HG02798 (cell line): ENCODE results near the gene HTR3C.
"Not testable (repeated sequence)": the region's sequence is repeated elsewhere in the genome, so short reads cannot be mapped to it uniquely, and the experiment has no call there.

Experiments used
- ATAC-seq: cut with Tn5 transposase; IDR thresholded peaks from one replicate; pipeline ENCODE4 v1.9.1; 2021; ENCODE audit warnings: mild to moderate bottlenecking; ENCODE audit not compliant: unreplicated experiment, poor library complexity

The HTR3C gene, protein sequence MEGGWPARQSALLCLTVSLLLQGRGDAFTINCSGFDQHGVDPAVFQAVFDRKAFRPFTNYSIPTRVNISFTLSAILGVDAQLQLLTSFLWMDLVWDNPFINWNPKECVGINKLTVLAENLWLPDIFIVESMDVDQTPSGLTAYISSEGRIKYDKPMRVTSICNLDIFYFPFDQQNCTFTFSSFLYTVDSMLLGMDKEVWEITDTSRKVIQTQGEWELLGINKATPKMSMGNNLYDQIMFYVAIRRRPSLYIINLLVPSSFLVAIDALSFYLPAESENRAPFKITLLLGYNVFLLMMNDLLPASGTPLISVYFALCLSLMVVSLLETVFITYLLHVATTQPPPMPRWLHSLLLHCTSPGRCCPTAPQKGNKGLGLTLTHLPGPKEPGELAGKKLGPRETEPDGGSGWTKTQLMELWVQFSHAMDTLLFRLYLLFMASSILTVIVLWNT

DNA sequence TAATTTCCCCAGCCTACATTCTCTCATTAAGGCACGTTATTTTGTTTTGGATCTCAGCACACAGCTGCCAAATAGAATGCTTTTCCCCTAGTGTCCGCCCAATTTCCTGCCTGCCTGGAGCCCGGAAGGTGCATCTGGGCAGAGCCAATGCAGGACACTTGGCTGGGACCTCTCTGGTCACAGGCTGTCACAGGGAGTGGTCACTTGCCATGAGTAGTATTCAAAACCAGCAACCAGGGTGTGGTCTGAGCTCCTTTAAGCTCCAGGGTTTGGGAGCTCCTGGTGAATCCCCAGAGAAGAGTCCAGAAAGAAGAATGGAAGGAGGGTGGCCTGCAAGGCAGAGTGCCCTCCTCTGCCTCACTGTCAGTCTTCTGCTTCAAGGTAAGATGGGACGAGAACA lies at the start of gene HTR3C:
TSS of gene HTR3C (plus strand) at position 281 of the 400 bp plus-strand sequence. CDS start at position 315, 34 bp downstream.
- ATAC-seq, result no peak

DNA sequence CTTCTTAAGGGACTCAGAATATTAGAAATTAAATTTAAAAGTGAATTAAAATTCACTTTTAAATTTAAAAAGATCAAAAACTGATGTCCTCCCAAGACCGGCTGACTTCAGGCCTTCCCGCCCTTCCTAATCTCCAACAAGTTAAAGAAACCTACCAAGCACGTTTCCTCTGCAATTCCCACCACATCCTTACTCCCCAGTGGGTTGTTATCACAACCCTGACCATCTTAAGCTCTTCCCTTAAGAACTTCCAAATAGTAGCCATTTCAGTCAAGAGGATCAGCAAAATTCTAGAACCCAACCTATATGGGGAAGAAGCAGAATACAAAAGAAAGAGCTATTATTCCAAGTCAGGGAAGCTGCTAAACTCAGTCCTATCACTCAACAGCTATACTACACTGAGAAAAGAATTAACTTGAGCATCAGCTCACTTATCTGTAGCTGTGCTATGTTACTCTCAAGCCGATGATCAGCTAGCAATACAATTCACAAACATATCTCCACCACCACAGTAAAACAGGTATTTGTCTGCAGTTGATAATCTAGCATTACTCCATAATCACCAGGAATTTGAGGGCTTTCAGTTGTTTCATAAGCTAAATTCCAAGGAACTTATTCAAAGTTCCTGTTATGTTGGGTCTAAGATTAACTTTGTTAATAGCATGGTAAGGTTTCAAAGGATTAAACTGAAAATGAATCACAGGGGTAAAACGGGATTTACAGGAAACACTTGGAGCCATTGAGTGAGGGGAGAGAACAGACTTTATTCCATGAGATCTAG lies 49.5 kb upstream of the HTR3C start:
- no peak for ATAC-seq

DNA sequence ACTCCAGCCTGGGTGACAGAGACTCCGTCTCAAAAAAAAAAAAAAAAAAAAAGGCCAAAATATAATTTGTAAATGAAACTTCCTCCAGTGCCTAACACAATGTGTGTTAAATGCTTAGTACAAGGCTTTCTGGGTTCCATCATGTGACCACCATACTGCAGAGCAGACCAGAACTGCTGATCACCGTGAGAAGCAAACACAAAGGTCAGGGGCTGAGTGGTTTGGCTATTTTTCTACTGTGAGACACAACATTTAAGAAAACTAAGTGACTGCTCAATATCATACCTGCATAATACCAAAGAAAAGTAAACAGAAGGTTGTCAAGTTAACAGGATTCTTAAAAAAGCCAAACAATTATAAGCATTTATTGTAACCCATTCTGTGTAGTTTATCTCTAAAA lies 48.4 kb upstream of the HTR3C start:
- no peak for ATAC-seq

DNA sequence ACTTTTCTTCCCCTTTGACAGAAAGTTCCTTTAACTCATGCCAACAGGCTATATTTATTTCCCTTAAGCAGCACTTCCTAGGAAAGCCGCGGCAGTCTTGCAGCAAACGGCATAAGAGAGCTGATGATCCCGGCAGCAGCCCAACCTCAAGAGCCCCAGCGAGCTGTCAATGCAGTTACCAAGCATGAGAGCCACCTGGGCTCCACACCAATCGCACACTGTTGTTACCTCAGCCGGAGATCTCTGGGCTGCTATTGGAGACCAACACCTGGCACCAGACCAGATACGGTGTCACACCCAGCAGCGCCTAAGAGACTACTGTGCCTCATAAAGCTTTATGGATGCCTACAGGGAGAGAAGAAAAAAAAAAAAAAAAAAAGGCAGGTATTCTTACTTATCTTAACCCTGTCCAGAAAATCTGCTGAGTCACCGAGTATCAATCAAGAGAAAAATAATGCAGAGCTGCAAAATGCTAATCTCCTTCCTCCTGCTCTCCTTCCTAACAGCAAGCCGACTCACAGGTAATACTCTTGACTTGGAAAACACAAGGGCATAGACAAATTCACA lies 46.8 kb upstream of the HTR3C start:
- ATAC-seq, result peak; percentile 78

DNA sequence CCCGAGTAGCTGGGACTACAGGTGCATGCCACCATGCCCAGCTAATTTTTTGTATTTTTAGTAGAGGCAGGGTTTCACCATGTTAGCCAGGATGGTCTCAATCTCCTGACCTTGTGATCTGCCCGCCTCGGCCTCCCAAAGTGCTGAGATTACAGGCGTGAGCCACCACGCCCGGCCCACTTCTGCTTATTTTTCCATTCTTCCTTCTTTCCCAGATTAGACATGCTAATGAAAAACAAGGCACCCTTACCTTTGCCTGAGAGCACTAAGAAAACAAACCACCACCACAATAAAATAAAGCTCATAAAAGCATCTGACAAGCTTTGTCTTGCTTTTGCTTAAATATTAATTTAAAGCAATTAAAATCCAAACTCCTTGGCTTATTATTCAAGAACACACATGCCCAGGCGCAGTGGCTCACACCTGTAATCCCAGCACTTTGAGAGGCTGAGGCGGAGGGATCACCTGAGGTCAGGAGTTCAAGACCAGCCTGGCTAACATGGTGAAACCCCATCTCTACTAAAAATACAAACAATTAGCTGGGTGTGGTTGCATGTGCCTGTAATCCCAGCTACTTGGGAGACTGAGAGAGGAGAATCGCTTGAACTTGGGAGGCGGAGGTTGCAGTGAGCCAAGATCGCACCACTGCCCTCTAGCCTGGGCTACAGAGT lies 45.6 kb upstream of the HTR3C start:
- not testable (repeated sequence) for ATAC-seq

DNA sequence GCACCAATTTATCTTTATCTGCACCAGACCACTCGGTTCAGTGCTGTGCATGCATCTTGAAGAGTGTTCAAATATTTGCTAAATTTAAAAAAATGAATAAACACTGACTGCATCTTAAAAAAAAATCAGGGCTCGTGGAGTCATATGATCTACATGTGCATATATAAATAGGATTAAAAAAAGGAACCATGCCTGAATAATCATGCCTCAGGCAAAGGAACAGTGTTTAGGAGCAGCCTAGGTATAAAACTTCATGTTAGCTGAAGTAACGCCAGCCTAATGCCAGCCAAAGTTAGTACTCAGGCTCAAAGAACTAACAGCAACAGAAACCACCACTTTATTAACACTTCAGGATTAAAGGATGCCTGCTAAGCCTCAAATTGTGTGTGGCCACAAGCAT lies 44.7 kb upstream of the HTR3C start:
- no peak for ATAC-seq

DNA sequence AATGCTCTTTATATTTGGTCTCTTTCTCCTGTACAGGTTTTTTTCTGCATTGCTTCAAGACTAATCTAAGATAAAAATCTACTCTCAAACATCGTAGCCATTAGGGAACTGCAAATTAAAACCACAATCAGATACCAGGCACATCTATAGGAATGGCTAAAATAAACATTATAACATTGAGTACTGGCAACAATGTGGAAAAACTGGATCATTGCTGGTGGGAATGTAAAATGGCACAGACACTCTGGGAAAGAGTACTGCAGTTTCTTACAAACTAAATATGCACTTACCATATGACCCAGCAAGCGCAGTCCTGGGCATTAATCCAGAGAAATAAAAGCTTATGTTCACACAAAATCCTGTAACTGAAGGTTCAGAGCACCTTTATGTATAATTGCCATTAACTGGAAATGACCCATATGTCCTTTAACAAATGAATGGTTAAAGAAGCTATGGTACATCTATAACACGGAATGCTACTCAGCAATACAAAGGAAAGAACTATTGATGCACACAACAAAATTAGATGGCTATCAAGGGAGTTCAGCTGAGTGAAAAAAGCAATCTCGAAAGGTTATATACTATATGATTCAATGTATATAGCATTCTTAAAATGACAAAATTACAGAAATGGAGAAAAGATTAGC lies 41.5 kb upstream of the HTR3C start:
- no peak for ATAC-seq

DNA sequence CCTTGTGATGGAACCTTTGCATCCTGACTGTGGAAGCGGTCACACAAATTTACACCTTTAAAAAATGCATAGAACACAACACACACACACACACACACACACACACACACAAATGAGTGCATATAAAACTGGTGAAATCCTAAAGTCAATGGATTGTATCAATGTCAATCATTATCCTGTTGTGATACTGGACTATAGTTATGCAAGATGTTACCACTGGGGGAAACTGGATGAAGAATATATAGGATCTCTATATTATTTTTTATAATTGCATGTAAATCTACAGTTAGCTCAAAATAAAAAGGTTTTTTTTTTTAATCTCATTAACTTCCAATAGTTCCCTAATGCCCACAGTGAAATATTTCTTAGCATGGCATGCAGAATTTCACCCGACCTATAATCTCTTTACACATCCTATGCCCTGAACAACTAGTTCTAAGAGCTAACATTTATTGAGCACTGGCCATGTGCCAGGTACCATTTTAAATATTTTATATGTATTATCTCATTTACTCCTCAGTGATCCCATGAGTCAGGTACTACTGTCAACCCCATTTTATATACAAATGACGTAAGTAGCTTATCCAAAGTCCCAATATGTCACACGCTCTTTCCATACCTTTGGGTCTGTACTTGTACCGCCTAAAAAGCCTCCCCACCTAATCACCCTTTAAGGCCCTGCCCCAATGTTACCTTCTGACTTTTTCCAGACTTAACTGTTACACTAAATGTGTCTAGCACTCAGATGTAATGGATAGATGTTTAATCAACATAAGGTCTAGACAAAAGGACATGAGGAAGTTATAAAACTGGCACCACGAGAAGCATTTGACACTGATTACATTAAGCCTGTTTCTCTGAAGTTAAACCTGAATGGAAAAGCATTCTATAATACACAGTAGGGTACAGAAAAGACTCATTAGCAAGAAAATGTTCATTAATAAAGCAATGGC lies 40.6 kb upstream of the HTR3C start:
- ATAC-seq, result no peak

DNA sequence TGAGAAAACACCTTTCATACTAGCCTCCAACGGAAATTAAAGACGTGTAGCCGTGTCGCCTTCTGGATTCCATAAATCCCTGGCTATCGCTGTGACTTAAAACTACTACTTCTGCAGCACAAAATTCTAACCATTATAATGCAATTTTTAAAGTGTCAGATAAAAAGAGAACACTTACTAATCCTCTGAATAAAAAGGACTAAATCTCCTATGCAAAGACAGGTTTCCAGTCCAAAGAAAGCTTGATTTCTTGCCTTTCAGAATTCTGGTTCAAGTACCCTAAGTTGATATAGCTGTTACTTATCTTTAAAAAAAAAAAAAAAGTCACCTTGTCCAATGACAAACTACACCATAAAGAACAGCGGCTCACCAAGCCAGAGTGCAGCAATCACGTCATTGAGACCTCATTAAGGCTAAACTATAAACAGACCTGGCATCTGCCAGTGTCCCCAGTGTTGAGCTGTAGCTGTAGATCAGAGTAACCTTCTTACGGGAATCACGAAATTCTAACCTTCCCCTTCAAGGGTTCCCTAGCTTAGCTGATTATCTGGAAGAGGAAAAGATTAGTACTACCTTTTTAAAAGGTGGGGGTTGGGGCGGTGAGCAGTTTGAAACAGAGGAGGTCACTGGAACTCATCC lies 37.3 kb upstream of the HTR3C start:
- no peak for ATAC-seq

DNA sequence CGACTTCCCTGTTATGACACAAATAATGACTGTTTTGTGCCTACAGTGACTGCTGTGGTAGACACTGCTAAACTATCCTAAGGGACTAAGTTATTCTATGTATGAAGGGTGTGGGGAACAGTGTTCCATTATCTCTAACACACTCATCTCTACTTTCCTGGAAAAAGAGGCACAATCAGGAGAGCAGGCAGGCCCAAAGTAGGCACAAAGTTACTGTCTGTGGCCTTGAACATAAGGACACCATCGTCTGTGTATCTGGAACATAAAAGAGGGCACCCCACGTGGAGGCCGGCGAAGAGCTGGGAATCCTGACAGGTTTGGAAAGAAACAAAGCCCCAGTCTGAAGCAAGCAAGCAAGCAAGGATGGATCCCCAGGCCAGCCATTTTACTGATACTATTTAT lies 36.7 kb upstream of the HTR3C start:
- ATAC-seq, result no peak

DNA sequence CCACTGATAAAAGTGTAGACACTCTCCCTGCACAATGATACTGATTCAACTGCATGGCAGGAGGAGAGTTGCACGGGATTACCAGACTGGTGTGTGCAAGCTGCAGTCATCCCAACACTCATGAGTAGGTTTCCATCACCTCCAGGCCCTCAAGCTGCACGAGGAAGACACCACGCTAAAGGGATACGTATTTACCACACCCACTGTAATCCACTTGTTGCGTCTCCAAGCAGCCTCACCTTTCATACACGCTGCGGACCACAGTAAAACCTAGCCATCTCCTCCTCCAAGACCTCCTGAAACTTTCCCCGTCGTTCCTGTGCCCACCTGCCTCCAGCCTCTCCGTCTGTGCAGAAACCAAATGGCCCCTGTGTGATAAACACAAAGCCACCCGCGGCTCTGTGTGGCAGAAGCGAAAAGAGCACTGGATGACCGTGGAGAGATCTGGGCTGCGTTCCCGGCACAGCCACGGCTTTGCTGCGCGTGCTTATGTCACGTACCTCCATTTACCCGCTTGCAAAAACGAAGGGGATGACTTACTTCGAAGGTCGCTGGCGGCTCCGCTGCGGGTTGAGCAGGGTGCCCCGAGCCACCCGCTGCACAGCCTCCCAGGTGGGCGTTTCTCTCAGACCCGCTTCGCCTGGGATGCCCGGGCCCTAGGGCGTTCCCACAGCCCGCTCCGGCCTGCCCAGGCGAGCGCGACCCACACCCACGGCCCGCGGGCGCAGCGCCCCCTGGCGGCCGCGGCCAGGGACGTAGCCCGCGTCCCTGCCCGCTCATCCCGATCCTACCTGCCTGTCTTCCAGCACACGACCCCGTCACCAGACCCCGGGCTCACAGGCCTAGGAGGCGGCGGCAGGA lies 35.8 kb upstream of the HTR3C start:
- peak; percentile 77 for ATAC-seq

DNA sequence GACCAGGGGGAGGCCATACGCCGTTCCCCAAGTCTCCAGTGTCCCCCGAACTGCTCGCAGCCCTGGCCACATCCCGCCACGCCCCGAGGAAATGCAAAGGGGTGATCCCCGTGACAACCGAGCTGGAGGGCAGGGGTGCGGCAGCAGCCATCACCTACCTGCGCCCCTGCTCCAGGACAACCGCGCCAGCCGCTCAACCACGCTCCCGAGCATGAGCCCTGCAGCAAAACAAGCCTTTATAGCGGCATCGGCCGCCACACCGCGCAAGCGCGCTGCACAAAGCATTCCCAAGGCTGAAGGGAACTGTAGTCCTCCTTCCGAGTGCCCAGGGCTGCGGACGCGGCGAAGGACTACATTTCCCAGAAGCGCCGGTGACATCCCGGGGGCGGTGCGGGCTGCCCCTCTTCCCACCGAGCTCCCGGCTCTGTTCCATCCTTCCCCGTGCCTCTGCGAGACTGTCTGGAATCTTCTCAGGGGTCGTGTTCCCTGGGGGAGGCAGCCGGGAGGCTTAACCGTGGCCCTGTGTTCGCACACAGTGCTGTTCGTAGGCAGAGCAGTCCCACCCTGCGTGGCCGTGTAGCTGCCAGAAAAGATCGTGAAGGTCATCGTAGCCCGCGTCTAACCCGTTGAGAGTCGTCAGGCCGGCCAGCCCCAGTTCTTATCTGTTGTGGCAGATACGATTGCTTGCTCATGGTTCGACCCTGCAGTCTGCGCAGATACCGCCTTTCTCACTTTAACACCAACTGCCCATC lies 35.0 kb upstream of the HTR3C start, which contains the start of gene ABCC5:
TSS of gene ABCC5 (minus strand) at position 213 of the 752 bp plus-strand sequence. CDS start 3,492 bp downstream, outside the sequence.
- peak; percentile 98 for ATAC-seq

DNA sequence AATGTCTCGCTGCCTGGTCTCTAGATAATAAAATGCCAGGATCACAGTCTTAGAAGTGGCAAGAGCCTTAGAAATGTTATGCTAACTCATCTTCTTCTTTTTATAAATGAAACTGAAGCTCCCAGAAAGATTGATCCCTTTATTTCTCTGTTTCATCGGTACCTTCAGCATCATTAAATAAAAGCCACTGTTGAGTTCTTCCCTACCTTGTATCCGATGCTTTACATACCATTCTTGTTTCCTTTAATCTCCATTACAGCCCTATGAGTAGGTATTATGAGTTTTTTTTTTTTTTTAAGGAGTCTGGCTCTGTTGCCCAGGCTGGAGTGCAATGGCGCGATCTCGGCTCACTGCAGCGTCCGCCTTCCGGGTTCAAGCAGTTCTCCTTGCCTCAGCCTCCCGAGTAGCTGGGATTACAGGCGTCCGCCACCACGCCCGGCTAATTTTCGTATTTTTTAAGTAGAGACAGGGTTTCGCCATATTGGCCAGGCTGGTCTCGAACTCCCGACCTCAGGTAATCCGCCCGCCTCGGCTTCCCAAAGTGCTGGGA lies 34.3 kb upstream of the HTR3C start:
- no peak for ATAC-seq

DNA sequence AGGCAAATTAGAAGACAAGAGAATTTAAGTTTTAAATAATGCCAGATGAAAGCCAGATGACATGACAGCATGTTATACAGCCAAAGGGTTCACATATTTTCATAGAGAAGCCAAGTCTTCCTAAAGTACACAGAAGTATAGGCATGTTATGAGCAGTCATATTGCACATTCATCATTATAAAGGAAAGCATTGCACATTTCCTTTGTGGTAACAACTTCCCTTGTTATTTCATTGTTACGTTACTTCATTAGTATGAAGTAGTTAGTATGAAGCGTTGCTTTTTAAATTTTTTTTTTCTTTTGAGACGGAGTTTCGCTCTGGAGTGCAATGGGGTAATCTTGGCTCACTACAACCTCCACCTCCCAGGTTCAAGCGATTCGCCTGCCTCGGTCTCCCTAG lies 30.5 kb upstream of the HTR3C start:
- no peak for ATAC-seq

DNA sequence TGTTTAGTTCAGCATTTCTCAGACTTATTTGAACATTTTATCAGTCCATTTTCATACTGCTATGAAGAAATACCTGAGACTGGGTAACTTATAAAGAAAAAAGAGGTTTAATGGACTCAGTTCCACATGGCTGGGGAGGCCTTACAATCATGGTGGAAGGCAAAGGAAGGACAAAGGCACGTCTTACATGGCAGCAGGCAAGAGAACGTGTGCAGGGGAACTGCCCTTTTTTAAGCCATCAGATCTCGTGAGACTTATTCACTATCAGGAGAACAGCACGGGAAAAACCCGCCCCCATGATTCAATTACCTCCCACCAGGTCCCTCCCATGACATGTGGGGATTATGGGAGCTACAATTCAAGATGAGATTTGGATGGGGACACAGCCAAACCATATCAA lies 27.6 kb upstream of the HTR3C start:
- not testable (repeated sequence) for ATAC-seq

DNA sequence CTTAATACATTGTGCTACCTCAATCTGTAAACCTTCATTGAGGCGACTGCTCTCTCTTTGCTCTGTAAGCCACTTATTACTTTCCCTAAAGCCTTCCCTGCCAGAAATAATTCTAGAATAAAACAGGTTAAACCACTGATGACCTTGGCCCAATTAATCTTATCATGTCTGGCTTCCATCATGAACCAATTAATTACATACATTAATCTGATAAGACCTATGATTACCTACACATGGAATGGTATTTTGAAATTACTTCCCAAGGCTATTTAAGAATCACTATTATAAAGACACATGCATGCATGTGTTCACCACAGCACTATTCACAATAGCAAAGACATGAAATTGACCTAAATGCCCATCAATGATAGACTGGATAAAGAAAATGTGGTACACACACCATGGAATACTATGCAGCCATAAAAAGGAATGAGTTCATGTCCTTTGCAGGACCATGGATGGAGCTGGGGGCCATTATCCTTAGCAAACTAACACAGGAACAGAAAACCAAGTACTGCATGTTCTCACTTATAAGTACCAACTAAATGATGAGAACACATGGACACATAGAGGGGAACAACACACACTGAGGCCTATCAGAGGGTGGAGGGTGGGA lies 24.5 kb upstream of the HTR3C start:
- ATAC-seq, result not testable (repeated sequence)
